H1 (cell line): ENCODE measurements around the gene ZFAND4. TPM values are rescaled to one million over a fixed set of nuclear protein-coding genes. Genes with fewer than 3 reads are reported as not detected.

Experiments used
- CTCF ChIA-PET: fragments of 300-600 bp; sonication (Branson Sonifier 250); formaldehyde crosslinking; loops from one replicate; lab custom pipeline; 2021; ENCODE audit not compliant: partially characterized antibody; lab: Charles Lee
- POLR2A ChIA-PET: fragments of 300-600 bp; sonication (Branson Sonifier 250); formaldehyde crosslinking; loops from one replicate; lab custom pipeline; 2021; ENCODE audit warnings: inconsistent platforms; ENCODE audit not compliant: partially characterized antibody; lab: Charles Lee
- DNase-seq, 2 experiments: peaks; one replicate each; pipeline versions ENCODE4 v3.0.0 to v3.0.0-alpha.2; 2010 to 2022; ENCODE audit warnings: low spot score in 2 of 2, low read depth in 1 of 2, mixed read lengths in 1 of 2
- FAIRE-seq: peaks from 2 replicates; lab custom pipeline; 2011; peaks lifted over from hg19 to GRCh38; lab: Jason Lieb, UNC
- H2AFZ ChIP-seq: 2 replicates; pipeline ENCODE4 v1.8.1; 2012; ENCODE audit warnings: low read length, inconsistent platforms
- H2AK5ac ChIP-seq: 2 replicates; pipeline ENCODE4 v1.6.1; 2013; ENCODE audit warnings: low read depth, low read length
- H2BK120ac ChIP-seq: replicated peaks from 2 replicates; pipeline ENCODE3; 2013; ENCODE audit warnings: low read depth, low read length, inconsistent platforms
- H2BK12ac ChIP-seq: 2 replicates; pipeline ENCODE4 v1.6.1; 2013; ENCODE audit warnings: low read depth, low read length
- H2BK15ac ChIP-seq: 2 replicates; pipeline ENCODE4 v1.6.1; 2013; ENCODE audit warnings: low read length
- H2BK20ac ChIP-seq: 2 replicates; pipeline ENCODE4 v1.6.1; 2013; ENCODE audit warnings: low read length
- H2BK5ac ChIP-seq: 2 replicates; pipeline ENCODE4 v1.6.1; 2013; ENCODE audit warnings: low read depth, low read length
- H3K14ac ChIP-seq: 2 replicates; pipeline ENCODE4 v1.6.1; 2013; ENCODE audit warnings: inconsistent platforms; ENCODE audit not compliant: insufficient read length
- H3K18ac ChIP-seq: 2 replicates; pipeline ENCODE4 v1.6.1; 2013; ENCODE audit warnings: low read length; ENCODE audit errors: extremely low read depth
- H3K23ac ChIP-seq: 2 replicates; pipeline ENCODE4 v1.6.1; 2013; ENCODE audit warnings: inconsistent platforms; ENCODE audit not compliant: insufficient read length
- H3K23me2 ChIP-seq: 2 replicates; pipeline ENCODE4 v1.6.1; 2013; ENCODE audit warnings: low read depth, low read length
- H3K27ac ChIP-seq: 2 replicates; pipeline ENCODE4 v1.6.1; 2011; ENCODE audit warnings: low read depth, low read length, inconsistent platforms
- H3K27me3 ChIP-seq, 4 experiments: replicated peaks in 1 of 4; 1 replicate in 1 of 4; 2 replicates in 3 of 4; pipeline versions ENCODE4 v1.6.1 to v1.8.1; 2011 to 2013; ENCODE audit warnings: low read length in 3 of 4, mild to moderate bottlenecking in 3 of 4, inconsistent platforms in 2 of 4, mixed read lengths in 2 of 4, moderate library complexity in 1 of 4; ENCODE audit not compliant: control insufficient read depth in 3 of 4, insufficient read depth in 3 of 4; ENCODE audit errors: extremely low read depth in 1 of 4
- H3K36me3 ChIP-seq, 4 experiments: 2 replicates each; pipeline versions ENCODE4 v1.6.1 to v1.8.1; 2011 to 2013; ENCODE audit warnings: mild to moderate bottlenecking in 4 of 4, low read length in 3 of 4, moderate library complexity in 2 of 4, control low read depth in 1 of 4, inconsistent platforms in 1 of 4; ENCODE audit not compliant: insufficient read depth in 4 of 4, control insufficient read depth in 2 of 4
- H3K4ac ChIP-seq: replicated peaks from 2 replicates; pipeline ENCODE3; 2013; ENCODE audit warnings: low read length, low read depth, mixed read lengths, inconsistent platforms; ENCODE audit not compliant: insufficient read length
- H3K4me1 ChIP-seq, 4 experiments: replicated peaks in 1 of 4; 1 replicate in 1 of 4; 2 replicates in 3 of 4; pipeline versions ENCODE4 v1.6.1 to v1.8.1; 2011 to 2013; ENCODE audit warnings: low read length in 3 of 4, inconsistent platforms in 2 of 4, mixed read lengths in 1 of 4; ENCODE audit not compliant: insufficient read depth in 4 of 4, control insufficient read depth in 3 of 4
- H3K4me2 ChIP-seq, 2 experiments: 2 replicates each; pipeline versions ENCODE4 v1.6.1 to v1.8.1; 2011 to 2013; ENCODE audit warnings: low read depth in 2 of 2, low read length in 2 of 2, control low read depth in 1 of 2, inconsistent platforms in 1 of 2, mild to moderate bottlenecking in 1 of 2; ENCODE audit not compliant: insufficient read depth in 1 of 2
- H3K4me3 ChIP-seq, 4 experiments: fragments of 200-600, 300-600 bp in 1 of 4; sonication (generic), shearing (Covaris generic), sonication (Bioruptor Twin) in 1 of 4; 2 replicates each; pipeline versions ENCODE4 v1.5.1 to v1.8.1; 2011 to 2016; ENCODE audit warnings: low read length in 4 of 4, low read depth in 3 of 4, control low read depth in 2 of 4, inconsistent platforms in 2 of 4, mild to moderate bottlenecking in 2 of 4, mixed read lengths in 1 of 4, moderate library complexity in 1 of 4; ENCODE audit not compliant: insufficient read depth in 2 of 4; ENCODE audit errors: extremely low read depth in 1 of 4
- H3K56ac ChIP-seq: replicated peaks from 2 replicates; pipeline ENCODE3; 2013; ENCODE audit warnings: low read depth, mild to moderate bottlenecking, mixed read lengths, low read length, inconsistent platforms; ENCODE audit not compliant: insufficient read length
- H3K79me1 ChIP-seq: 2 replicates; pipeline ENCODE4 v1.6.1; 2013; ENCODE audit warnings: low read depth, low read length, control low read depth
- H3K79me2 ChIP-seq, 2 experiments: 2 replicates each; pipeline versions ENCODE4 v1.6.1 to v1.8.1; 2012 to 2013; ENCODE audit warnings: low read length in 2 of 2, mild to moderate bottlenecking in 2 of 2, inconsistent platforms in 1 of 2; ENCODE audit not compliant: insufficient read depth in 2 of 2, control insufficient read depth in 1 of 2
- H3K9ac ChIP-seq, 4 experiments: replicated peaks in 1 of 4; 1 replicate in 1 of 4; 2 replicates in 3 of 4; pipeline versions ENCODE4 v1.6.1 to v1.8.1; 2011 to 2013; ENCODE audit warnings: low read depth in 3 of 4, low read length in 3 of 4, control low read depth in 2 of 4, mild to moderate bottlenecking in 2 of 4, moderate library complexity in 2 of 4, inconsistent platforms in 1 of 4; ENCODE audit errors: extremely low read depth in 1 of 4
- H3K9me3 ChIP-seq, 2 experiments: 2 replicates each; pipeline versions ENCODE4 v1.6.1 to v1.8.1; 2012 to 2013; ENCODE audit warnings: mild to moderate bottlenecking in 2 of 2, moderate library complexity in 2 of 2, control low read depth in 1 of 2, inconsistent platforms in 1 of 2, low read depth in 1 of 2, low read length in 1 of 2, mixed read lengths in 1 of 2; ENCODE audit not compliant: insufficient read depth in 2 of 2
- H4K20me1 ChIP-seq, 2 experiments: replicated peaks in 1 of 2; 2 replicates each; pipeline versions ENCODE3 to v1.8.1; 2011 to 2013; ENCODE audit warnings: inconsistent platforms in 2 of 2, low read length in 2 of 2, mild to moderate bottlenecking in 1 of 2; ENCODE audit not compliant: insufficient read depth in 2 of 2, control insufficient read depth in 1 of 2
- H4K5ac ChIP-seq: 2 replicates; pipeline ENCODE4 v1.6.1; 2013; ENCODE audit warnings: low read length, low read depth, mixed read lengths, inconsistent platforms; ENCODE audit not compliant: insufficient read length
- H4K8ac ChIP-seq: 2 replicates; pipeline ENCODE4 v1.8.0; 2013; ENCODE audit warnings: mild to moderate bottlenecking, moderate library complexity, low read length, inconsistent platforms; ENCODE audit not compliant: insufficient read depth; ENCODE audit errors: extremely low read depth
- H4K91ac ChIP-seq: replicated peaks from 2 replicates; pipeline ENCODE3; 2013; ENCODE audit warnings: low read length, mixed read lengths, inconsistent platforms; ENCODE audit not compliant: insufficient read length
- CBX8 ChIP-seq: fragments of 300-800, 300-1000 bp; sonication (generic); IDR thresholded peaks from 2 replicates; pipeline ENCODE4 v1.7.1; 2016; ENCODE audit warnings: low read depth, low read length, borderline replicate concordance
- CHD1 ChIP-seq: IDR thresholded peaks from 2 replicates; pipeline ENCODE4 v1.6.1; 2012; ENCODE audit warnings: low read depth, low read length, improper control_type of control experiment
- EP300 ChIP-seq, 2 experiments: IDR thresholded peaks; 1 replicate in 1 of 2; 2 replicates in 1 of 2; pipeline ENCODE4 v1.6.1; 2011 to 2012; ENCODE audit warnings: low read depth in 2 of 2, low read length in 2 of 2, mild to moderate bottlenecking in 2 of 2, borderline replicate concordance in 1 of 2, inconsistent platforms in 1 of 2, moderate library complexity in 1 of 2
- FOSL1 ChIP-seq: IDR thresholded peaks from 2 replicates; pipeline ENCODE4 v1.6.1; 2011; ENCODE audit warnings: mild to moderate bottlenecking, low read depth, low read length, moderate library complexity; ENCODE audit not compliant: insufficient read depth
- MAFK ChIP-seq: IDR thresholded peaks from 2 replicates; pipeline ENCODE4 v1.6.1; 2012; ENCODE audit warnings: low read depth, mild to moderate bottlenecking, improper control_type of control experiment, low read length
- NANOG ChIP-seq: IDR thresholded peaks from 2 replicates; pipeline ENCODE4 v1.6.1; 2011; ENCODE audit warnings: low read length, low read depth, mild to moderate bottlenecking, inconsistent platforms; ENCODE audit not compliant: insufficient read depth, poor library complexity, severe bottlenecking
- POLR2A ChIP-seq, 2 experiments: IDR thresholded peaks; 1 replicate in 1 of 2; 2 replicates in 1 of 2; pipeline ENCODE4 v1.6.1; 2011; ENCODE audit warnings: low read depth in 2 of 2, low read length in 2 of 2, mild to moderate bottlenecking in 2 of 2; ENCODE audit errors: control extremely low read depth in 1 of 2
- POLR2AphosphoS5 ChIP-seq: IDR thresholded peaks from 2 replicates; pipeline ENCODE4 v1.6.1; 2011; ENCODE audit warnings: low read depth, low read length
- RAD21 ChIP-seq, 2 experiments: IDR thresholded peaks in 1 of 2; conservative IDR thresholded peaks in 1 of 2; 2 replicates each; pipeline ENCODE4 v1.6.1; 2011; ENCODE audit warnings: low read depth in 2 of 2, low read length in 2 of 2, improper control_type of control experiment in 1 of 2, inconsistent platforms in 1 of 2, mild to moderate bottlenecking in 1 of 2, moderate library complexity in 1 of 2
- SP2 ChIP-seq: IDR thresholded peaks from 2 replicates; pipeline ENCODE4 v1.6.1; 2012; ENCODE audit warnings: mild to moderate bottlenecking, low read length, inconsistent platforms
- TBP ChIP-seq: IDR thresholded peaks from 2 replicates; pipeline ENCODE4 v1.6.1; 2011; ENCODE audit warnings: low read depth, low read length, improper control_type of control experiment
- YY1 ChIP-seq: IDR thresholded peaks from 2 replicates; pipeline ENCODE4 v1.6.1; 2011; ENCODE audit warnings: low read depth, mild to moderate bottlenecking, low read length
- WGBS, 2 experiments: shearing (Covaris generic) in 1 of 2; methylation state at CpG; one replicate each; pipeline versions ENCODE4 v1.1.6 to v1.1.7; 2013 to 2015; ENCODE audit warnings: low lambda C conversion rate in 2 of 2, mixed read lengths in 2 of 2, inconsistent platforms in 1 of 2, low coverage in 1 of 2, missing lambda C conversion rate in 1 of 2; ENCODE audit not compliant: insufficient replicate concordance in 2 of 2, insufficient coverage in 1 of 2, insufficient read length in 1 of 2; ENCODE audit errors: extremely low coverage in 1 of 2, missing lambda C conversion rate in 1 of 2; 5-methylcytosine and 5-hydroxymethylcytosine counted together
- polyA plus RNA-seq, 7 experiments: library from polyadenylated mRNA; depleted of rRNA in 3 of 7; stranded (reverse) in 5 of 7; unstranded in 2 of 7; fragments of >200 nt in 5 of 7; fragments of 200-250 nt in 2 of 7; gene quantifications; 1 replicate in 5 of 7; 2 replicates in 1 of 7; 4 replicates in 1 of 7; pipeline versions ENCODE4 v1.2.1 to v1.2.3, GENCODE V29; 2011 to 2013; ENCODE audit warnings: missing spikeins in 2 of 7, mixed read lengths in 2 of 7
- total RNA-seq: library from RNA; stranded (reverse); fragmentation: NEBNext Ultra II Directional; extraction: Animal tissue kit (Norgen Biotek cat#: 25700); gene quantifications from 2 replicates; pipeline ENCODE4 v1.2.1, GENCODE V29; 2021
- TF ChIP-seq, protein P1 (sequence below): IDR thresholded peaks from 2 replicates; pipeline ENCODE4 v1.6.1; 2011; ENCODE audit warnings: low read length, improper control_type of control experiment

The ZFAND4 gene
- total and polyA plus RNA-seq, 2 of the 8 experiments (the other 6 are each of a cell fraction or from before 2014, with no cell fraction given): 2.8 to 17.8 TPM

DNA sequence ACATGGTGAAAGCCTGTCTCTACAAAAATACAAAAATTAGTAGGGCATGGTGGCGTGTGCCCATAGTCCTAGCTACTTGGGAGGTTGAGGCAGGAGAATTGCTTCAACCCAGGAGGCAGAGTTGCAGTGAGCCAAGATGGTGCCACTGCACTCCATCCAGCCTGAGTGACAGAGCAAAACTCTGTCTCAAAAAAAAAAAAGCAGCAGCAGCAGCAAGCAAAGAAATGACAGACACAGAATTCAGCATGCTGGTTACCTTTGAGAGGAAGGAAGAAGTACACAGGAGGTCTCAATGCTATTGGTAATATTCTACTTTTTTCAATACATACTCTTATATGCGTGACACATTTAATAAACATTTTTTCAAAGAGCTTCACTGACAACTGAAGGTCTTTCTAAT lies 81.3 kb downstream of the ZFAND4 start:
- DNase-seq: no peak
- Histone ChIP-seq H2BK15ac (no peak overlapping the region), H3K18ac (no peak overlapping the region), H4K91ac (no peak overlapping the region), H3K23ac (no peak overlapping the region), H2AFZ (no peak overlapping the region), H3K14ac (no peak overlapping the region), H2BK5ac (no peak overlapping the region), H4K8ac (no peak overlapping the region), H3K23me2 (peaks cover 2% of the 10 kb centered on the region; the same call in 1 of the 2 replicates), H3K27me3 (peaks cover 0 to 2% (median 0%) of the 10 kb centered on the region in 4 experiments; a peak in 1 of 7 replicates), H2BK120ac (no peak overlapping the region), H3K27ac (no peak overlapping the region), H3K79me1 (no peaks in the 10 kb centered on the region), H3K56ac (no peak overlapping the region), H2BK20ac (no peak overlapping the region), H3K9ac (no peak overlapping the region), H3K79me2 (peaks cover 0 to 23% of the 10 kb centered on the region in 2 experiments; a peak in 2 of 4 replicates), H2BK12ac (no peak overlapping the region), H3K36me3 (no peaks in the 10 kb centered on the region), H2AK5ac (no peak overlapping the region), H3K9me3 (no peaks in the 10 kb centered on the region), H3K4ac (no peak overlapping the region), H3K4me2 (no peak overlapping the region), H3K4me3 (no peak overlapping the region), H4K20me1 (no peaks in the 10 kb centered on the region), H3K4me1 (no peaks in the 10 kb centered on the region; a peak in 1 of 7 replicates), H4K5ac (no peak overlapping the region)
- ChIA-PET CTCF (no interaction called here), POLR2A (no interaction called here)
- 89% methylated on average over 2 of the region's 2 CpGs; no CpG with 5 or more reads in 1 of the 2 experiments for WGBS, 2 experiments
- no peak for FAIRE-seq
- TF ChIP-seq POLR2AphosphoS5 (no peak), SP2 (no peak), TBP (no peak), CHD1 (no peak), MAFK (no peak), CBX8 (no peak), YY1 (no peak), NANOG (no peak), FOSL1 (no peak), RAD21 (IDR thresholded peaks at IDR 0.05 in 1 of 2, conservative IDR thresholded peaks at IDR 0.05 in 1 of 2; ENCODE audit: low read depth in 2 of 2, low read length in 2 of 2) (no peak), POLR2A (IDR thresholded peaks at IDR 0.05; ENCODE audit: control extremely low read depth in 1 of 2, low read depth in 2 of 2, low read length in 2 of 2) (no peak), EP300 (IDR thresholded peaks at IDR 0.05; ENCODE audit: borderline replicate concordance in 1 of 2, low read depth in 2 of 2, low read length in 2 of 2) (no peak)
- TF ChIP-seq, protein P1, sequence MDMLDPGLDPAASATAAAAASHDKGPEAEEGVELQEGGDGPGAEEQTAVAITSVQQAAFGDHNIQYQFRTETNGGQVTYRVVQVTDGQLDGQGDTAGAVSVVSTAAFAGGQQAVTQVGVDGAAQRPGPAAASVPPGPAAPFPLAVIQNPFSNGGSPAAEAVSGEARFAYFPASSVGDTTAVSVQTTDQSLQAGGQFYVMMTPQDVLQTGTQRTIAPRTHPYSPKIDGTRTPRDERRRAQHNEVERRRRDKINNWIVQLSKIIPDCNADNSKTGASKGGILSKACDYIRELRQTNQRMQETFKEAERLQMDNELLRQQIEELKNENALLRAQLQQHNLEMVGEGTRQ: no peak
